Stomach (tissue), 9 donors: ENCODE measurements around the gene TMEM120A. TPM values are rescaled to one million over a fixed set of nuclear protein-coding genes. Genes with fewer than 3 reads are reported as not detected.

ENCODE experiments used
- DNase-seq, 2 donors: peaks; one replicate each; pipeline versions ENCODE4 v3.0.0 to v3.0.0-alpha.2; 2013 to 2019
- H3K27ac ChIP-seq, 5 donors: fragments of 200-600 bp in 4 of 5; sonication (generic) in 4 of 5; one replicate each; pipeline ENCODE4 v1.5.1; 2013 to 2019; ENCODE audit warnings: mild to moderate bottlenecking in 1 of 5, moderate library complexity in 1 of 5
- H3K27me3 ChIP-seq, 3 donors: fragments of 200-600 bp; sonication (generic); one replicate each; pipeline ENCODE4 v1.5.1; 2017 to 2019; ENCODE audit warnings: mixed run types in 1 of 3
- H3K36me3 ChIP-seq, 4 donors: fragments of 200-600 bp; sonication (generic); 1 replicate in 3 of 4; 2 replicates in 1 of 4; pipeline ENCODE4 v1.5.1; 2016 to 2019
- H3K4me1 ChIP-seq, 4 donors: fragments of 200-600 bp; sonication (generic); one replicate each; pipeline ENCODE4 v1.5.1; 2016 to 2019
- H3K4me3 ChIP-seq, 4 donors: fragments of 200-600 bp; sonication (generic) in 3 of 4; one replicate each; pipeline ENCODE4 v1.5.1; 2016 to 2019; ENCODE audit warnings: mild to moderate bottlenecking in 1 of 4
- H3K9me3 ChIP-seq, 4 donors: fragments of 200-600 bp; sonication (generic); one replicate each; pipeline ENCODE4 v1.5.1; 2016 to 2019
- CTCF ChIP-seq, 7 experiments: fragments of 450-650 bp in 4 of 7; fragments of 200-600 bp in 3 of 7; sonication (generic) in 3 of 7; IDR thresholded peaks; one replicate each; pipeline ENCODE4 v1.5.1; 2016 to 2019; ENCODE audit warnings: antibody characterized with exemption in 7 of 7, control low read depth in 2 of 7, mild to moderate bottlenecking in 1 of 7
- EP300 ChIP-seq: sonication (generic); formaldehyde crosslinking; IDR thresholded peaks from one replicate; pipeline ENCODE4 v1.6.1; 2017; ENCODE audit warnings: antibody characterized with exemption
- POLR2A ChIP-seq, 4 donors: fragments of 450-650 bp; IDR thresholded peaks; one replicate each; pipeline ENCODE4 v1.6.1; 2016; ENCODE audit warnings: antibody characterized with exemption in 4 of 4, control low read depth in 2 of 4, mild to moderate bottlenecking in 1 of 4, moderate library complexity in 1 of 4
- POLR2AphosphoS5 ChIP-seq, 3 donors: sonication (generic); formaldehyde crosslinking; IDR thresholded peaks; one replicate each; pipeline ENCODE4 v1.6.1; 2016; ENCODE audit warnings: antibody characterized with exemption in 3 of 3
- WGBS, 5 donors: extraction: QIAGEN DNeasy Blood & Tissue Kit in 3 of 5; methylation state at CpG; one replicate each; pipeline versions ENCODE4 v1.1.5 to v1.1.7; 2013 to 2018; 5-methylcytosine and 5-hydroxymethylcytosine counted together
- intact Hi-C: fragments of 100-400 bp; cut with DNase I; formaldehyde crosslinking; loops from one replicate; pipeline ENCODE4 v1.15.1; 2023; ENCODE audit warnings: low total_unique reads
- polyA plus RNA-seq, 3 donors: library from polyadenylated mRNA; stranded (reverse); fragments of 200-250 nt; gene quantifications; one replicate each; pipeline ENCODE4 v1.2.3, GENCODE V29; 2013
- total RNA-seq, 5 donors: library from RNA; depleted of rRNA; stranded (reverse); fragments of >200 nt; gene quantifications; one replicate each; pipeline versions ENCODE4 v1.1.0 to v1.2.3, GENCODE V29; 2014 to 2016
- donor health status: healthy with polysubstance abuse.
- donor health status: Bipolar disorder and iron deficiency.
- donor health status: healthy.

The TMEM120A gene
- total and polyA plus RNA-seq, 8 donors: 4.1 to 78.6 (median 43.1) TPM

- H3K4me1 ChIP-seq: peaks cover 23 to 49% (median 39%) of the 10 kb centered on the region in 4 donors
- no peak for DNase-seq
- WGBS, 5 donors: 78 to 89% (median 86%) methylated on average over 9 of the region's 9 CpGs
- H3K27ac ChIP-seq: peak overlapping the region in 4 of 5 donors; percentile 62 to 91 (median 72)
- H3K4me3 ChIP-seq: no peak overlapping the region
- H3K27me3 ChIP-seq: no peaks in the 10 kb centered on the region
- TF ChIP-seq CTCF (IDR thresholded peaks at IDR 0.05): no peak
- TF ChIP-seq POLR2A (IDR thresholded peaks at IDR 0.05): no peak
- TF ChIP-seq EP300: no peak
- no peak for TF ChIP-seq POLR2AphosphoS5 (IDR thresholded peaks at IDR 0.05)
- peaks cover 11 to 52% (median 34%) of the 10 kb centered on the region in 4 donors for H3K36me3 ChIP-seq
- intact Hi-C loops: loop anchor here (10.0 kb wide), 1 partner anchor 59 kb away; no protein-coding TSS in a partner anchor
- H3K9me3 ChIP-seq: no peaks in the 10 kb centered on the region
These were observed 30.9 kb downstream of the TMEM120A start for GRCh38 chr7:75963381-75963995.

- no peak for TF ChIP-seq POLR2A (IDR thresholded peaks at IDR 0.05)
- TF ChIP-seq EP300: no peak
- no peak for TF ChIP-seq CTCF (IDR thresholded peaks at IDR 0.05)
- TF ChIP-seq POLR2AphosphoS5 (IDR thresholded peaks at IDR 0.05): peak in 2 of 3 donors; percentile 13
- peak overlapping the region in 4 of 5 donors; percentile 62 to 91 (median 72) for H3K27ac ChIP-seq
- intact Hi-C loops: loop anchor here (10.0 kb wide), 1 partner anchor 58 kb away; no protein-coding TSS in a partner anchor
- H3K36me3 ChIP-seq: peaks cover 11 to 53% (median 35%) of the 10 kb centered on the region in 4 donors
- 63 to 80% (median 71%) methylated on average over 18 of the region's 18 CpGs for WGBS, 5 donors
- no peak overlapping the region for H3K4me3 ChIP-seq
- no peaks in the 10 kb centered on the region for H3K27me3 ChIP-seq
- H3K9me3 ChIP-seq: no peaks in the 10 kb centered on the region
- H3K4me1 ChIP-seq: peaks cover 16 to 49% (median 32%) of the 10 kb centered on the region in 4 donors
- no peak for DNase-seq
These were observed 31.6 kb downstream of the TMEM120A start for GRCh38 chr7:75962607-75963380.

- Histone ChIP-seq H3K27me3 (no peaks in the 10 kb centered on the region), H3K36me3 (peaks cover 15 to 65% (median 50%) of the 10 kb centered on the region in 4 donors), H3K9me3 (no peaks in the 10 kb centered on the region), H3K4me1 (peaks cover 18 to 50% (median 30%) of the 10 kb centered on the region in 4 donors), H3K27ac (no peak overlapping the region), H3K4me3 (no peak overlapping the region)
- DNase-seq: peak in 1 of 2 donors; percentile 16
- 96 to 99% (median 98%) methylated on average over 7 of the region's 7 CpGs for WGBS, 5 donors
- TF ChIP-seq CTCF (IDR thresholded peaks at IDR 0.05): no peak
- no peak for TF ChIP-seq POLR2AphosphoS5 (IDR thresholded peaks at IDR 0.05)
- TF ChIP-seq EP300: no peak
- TF ChIP-seq POLR2A (IDR thresholded peaks at IDR 0.05): no peak
- intact Hi-C loops: loop anchor here (10.0 kb wide), 1 partner anchor 56 kb away; no protein-coding TSS in a partner anchor
These were observed 33.2 kb downstream of the TMEM120A start for GRCh38 chr7:75961218-75961617.

- H3K9me3 ChIP-seq: no peaks in the 10 kb centered on the region
- intact Hi-C loops: loop anchor here (10.0 kb wide), 1 partner anchor 56 kb away; no protein-coding TSS in a partner anchor
- H3K27ac ChIP-seq: no peak overlapping the region
- no peak overlapping the region for H3K4me3 ChIP-seq
- no peak for TF ChIP-seq EP300
- no peak for TF ChIP-seq CTCF (IDR thresholded peaks at IDR 0.05)
- TF ChIP-seq POLR2AphosphoS5 (IDR thresholded peaks at IDR 0.05): no peak
- no peak for TF ChIP-seq POLR2A (IDR thresholded peaks at IDR 0.05)
- WGBS, 5 donors: 83 to 99% (median 97%) methylated on average over 4 to 6 of the region's 6 CpGs
- H3K36me3 ChIP-seq: peaks cover 18 to 65% (median 54%) of the 10 kb centered on the region in 4 donors
- H3K4me1 ChIP-seq: peaks cover 13 to 47% (median 26%) of the 10 kb centered on the region in 4 donors
- no peaks in the 10 kb centered on the region for H3K27me3 ChIP-seq
- no peak for DNase-seq
These were observed 34.0 kb downstream of the TMEM120A start for GRCh38 chr7:75960372-75960771.
